ENCODE data around the gene PRADC1.

Gene PRADC1

GRCh38 chr2:73217160-73217559 is 15.9 kb downstream of the PRADC1 start:
- TF ChIP-seq SIN3A (IDR thresholded peaks at IDR 0.05; ENCODE audit: borderline replicate concordance, insufficient read depth, low read length) (no peak), REST (IDR thresholded peaks at IDR 0.05; ENCODE audit: insufficient read depth in 1 of 2, low read depth in 2 of 2, low read length in 2 of 2) (no peak), FOXP2 (optimal IDR thresholded peaks at IDR 0.05; ENCODE audit: borderline replicate concordance, extremely low read depth, extremely low read length, insufficient read depth) (no peak), TAF1 (IDR thresholded peaks at IDR 0.05; ENCODE audit: borderline replicate concordance, insufficient read depth, low read length) (no peak), POLR2AphosphoS5 (IDR thresholded peaks at IDR 0.05; ENCODE audit: low read depth, low read length) (no peak)

GRCh38 chr2:73215254-73215653 is 17.8 kb downstream of the PRADC1 start:
- no peak for TF ChIP-seq TAF1 (IDR thresholded peaks at IDR 0.05; ENCODE audit: borderline replicate concordance, insufficient read depth, low read length)
- no peak for TF ChIP-seq FOXP2 (optimal IDR thresholded peaks at IDR 0.05; ENCODE audit: borderline replicate concordance, extremely low read depth, extremely low read length, insufficient read depth)
- no peak for TF ChIP-seq SIN3A (IDR thresholded peaks at IDR 0.05; ENCODE audit: borderline replicate concordance, insufficient read depth, low read length)
- no peak for TF ChIP-seq REST (IDR thresholded peaks at IDR 0.05; ENCODE audit: insufficient read depth in 1 of 2, low read depth in 2 of 2, low read length in 2 of 2)
- no peak for TF ChIP-seq POLR2AphosphoS5 (IDR thresholded peaks at IDR 0.05; ENCODE audit: low read depth, low read length)

GRCh38 chr2:73214120-73215035 is 18.7 kb downstream of the PRADC1 start, which contains the start of gene SMYD5:
Gene SMYD5 (plus strand): TSS chr2:73214245. CDS start chr2:73214267, 22 bp downstream.
- peak; percentile 84 for TF ChIP-seq POLR2AphosphoS5 (IDR thresholded peaks at IDR 0.05; ENCODE audit: low read depth, low read length)
- peak; percentile 12 for TF ChIP-seq FOXP2 (optimal IDR thresholded peaks at IDR 0.05; ENCODE audit: borderline replicate concordance, extremely low read depth, extremely low read length, insufficient read depth)
- TF ChIP-seq SIN3A (IDR thresholded peaks at IDR 0.05; ENCODE audit: borderline replicate concordance, insufficient read depth, low read length) = peak; percentile 98; the same call in 1 of the 2 replicates
- no peak for TF ChIP-seq REST (IDR thresholded peaks at IDR 0.05; ENCODE audit: insufficient read depth in 1 of 2, low read depth in 2 of 2, low read length in 2 of 2)
- TF ChIP-seq TAF1 (IDR thresholded peaks at IDR 0.05; ENCODE audit: borderline replicate concordance, insufficient read depth, low read length) = 0 out of 2 replicates have a peak, but pooled peaks have one; percentile 18

GRCh38 chr2:73212448-73213176 is 20.4 kb downstream of the PRADC1 start:
- no peak for TF ChIP-seq POLR2AphosphoS5 (IDR thresholded peaks at IDR 0.05; ENCODE audit: low read depth, low read length)
- peak; percentile 48 for TF ChIP-seq FOXP2 (optimal IDR thresholded peaks at IDR 0.05; ENCODE audit: borderline replicate concordance, extremely low read depth, extremely low read length, insufficient read depth)

GRCh38 chr2:73212098-73212447 is 21.0 kb downstream of the PRADC1 start:
- no peak for TF ChIP-seq TAF1 (IDR thresholded peaks at IDR 0.05; ENCODE audit: borderline replicate concordance, insufficient read depth, low read length)
- no peak for TF ChIP-seq REST (IDR thresholded peaks at IDR 0.05; ENCODE audit: insufficient read depth in 1 of 2, low read depth in 2 of 2, low read length in 2 of 2)
- no peak for TF ChIP-seq FOXP2 (optimal IDR thresholded peaks at IDR 0.05; ENCODE audit: borderline replicate concordance, extremely low read depth, extremely low read length, insufficient read depth)
- TF ChIP-seq POLR2AphosphoS5 (IDR thresholded peaks at IDR 0.05; ENCODE audit: low read depth, low read length) = no peak
- no peak for TF ChIP-seq SIN3A (IDR thresholded peaks at IDR 0.05; ENCODE audit: borderline replicate concordance, insufficient read depth, low read length)
